ENCODE data around the gene ACOT7.

DNA sequence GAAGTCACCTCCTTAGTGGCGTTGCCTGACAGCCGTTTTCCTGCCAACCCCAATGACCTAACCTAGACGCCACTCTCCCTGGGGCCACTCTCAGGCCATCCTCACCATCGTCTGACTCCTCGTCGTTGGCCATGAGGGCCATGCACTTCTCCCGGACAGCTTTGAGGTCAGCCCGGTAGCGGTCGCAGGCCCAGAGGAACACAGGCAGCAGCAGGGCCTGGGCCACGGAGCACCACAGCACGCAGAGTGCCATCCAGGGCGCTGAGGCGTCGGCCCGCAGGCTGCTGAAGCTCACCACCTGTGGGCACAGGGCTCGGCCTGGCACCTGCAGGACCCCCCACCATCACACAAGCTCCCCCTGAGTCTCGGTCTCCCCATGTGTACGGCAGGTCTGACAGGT lies 142.3 kb downstream of the ACOT7 start:
- TF ChIP-seq SPI1 (IDR thresholded peaks at IDR 0.05; ENCODE audit: borderline replicate concordance, low read depth) (no peak), CTCF (IDR thresholded peaks at IDR 0.05; ENCODE audit: insufficient read depth, low read length) (no peak), POLR2AphosphoS5 (IDR thresholded peaks at IDR 0.05; ENCODE audit: low read depth) (no peak), GABPA (IDR thresholded peaks at IDR 0.05; ENCODE audit: low read depth) (no peak)
- TF ChIP-seq, protein P1, sequence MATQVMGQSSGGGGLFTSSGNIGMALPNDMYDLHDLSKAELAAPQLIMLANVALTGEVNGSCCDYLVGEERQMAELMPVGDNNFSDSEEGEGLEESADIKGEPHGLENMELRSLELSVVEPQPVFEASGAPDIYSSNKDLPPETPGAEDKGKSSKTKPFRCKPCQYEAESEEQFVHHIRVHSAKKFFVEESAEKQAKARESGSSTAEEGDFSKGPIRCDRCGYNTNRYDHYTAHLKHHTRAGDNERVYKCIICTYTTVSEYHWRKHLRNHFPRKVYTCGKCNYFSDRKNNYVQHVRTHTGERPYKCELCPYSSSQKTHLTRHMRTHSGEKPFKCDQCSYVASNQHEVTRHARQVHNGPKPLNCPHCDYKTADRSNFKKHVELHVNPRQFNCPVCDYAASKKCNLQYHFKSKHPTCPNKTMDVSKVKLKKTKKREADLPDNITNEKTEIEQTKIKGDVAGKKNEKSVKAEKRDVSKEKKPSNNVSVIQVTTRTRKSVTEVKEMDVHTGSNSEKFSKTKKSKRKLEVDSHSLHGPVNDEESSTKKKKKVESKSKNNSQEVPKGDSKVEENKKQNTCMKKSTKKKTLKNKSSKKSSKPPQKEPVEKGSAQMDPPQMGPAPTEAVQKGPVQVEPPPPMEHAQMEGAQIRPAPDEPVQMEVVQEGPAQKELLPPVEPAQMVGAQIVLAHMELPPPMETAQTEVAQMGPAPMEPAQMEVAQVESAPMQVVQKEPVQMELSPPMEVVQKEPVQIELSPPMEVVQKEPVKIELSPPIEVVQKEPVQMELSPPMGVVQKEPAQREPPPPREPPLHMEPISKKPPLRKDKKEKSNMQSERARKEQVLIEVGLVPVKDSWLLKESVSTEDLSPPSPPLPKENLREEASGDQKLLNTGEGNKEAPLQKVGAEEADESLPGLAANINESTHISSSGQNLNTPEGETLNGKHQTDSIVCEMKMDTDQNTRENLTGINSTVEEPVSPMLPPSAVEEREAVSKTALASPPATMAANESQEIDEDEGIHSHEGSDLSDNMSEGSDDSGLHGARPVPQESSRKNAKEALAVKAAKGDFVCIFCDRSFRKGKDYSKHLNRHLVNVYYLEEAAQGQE (IDR thresholded peaks at IDR 0.05; ENCODE audit: insufficient replicate concordance, low read depth), result no peak

Data from HL-60 (cell line).